IPS-11a (cell line): ENCODE results near the gene ASB15.
"Not testable (repeated sequence)": the region's sequence is repeated elsewhere in the genome, so short reads cannot be mapped to it uniquely, and the experiment has no call there.

ENCODE experiments used
- H3K4me3 ChIP-seq: one replicate; pipeline ENCODE4 v1.5.1; 2013; ENCODE audit warnings: low read depth, low read length, control low read depth

Gene ASB15

DNA sequence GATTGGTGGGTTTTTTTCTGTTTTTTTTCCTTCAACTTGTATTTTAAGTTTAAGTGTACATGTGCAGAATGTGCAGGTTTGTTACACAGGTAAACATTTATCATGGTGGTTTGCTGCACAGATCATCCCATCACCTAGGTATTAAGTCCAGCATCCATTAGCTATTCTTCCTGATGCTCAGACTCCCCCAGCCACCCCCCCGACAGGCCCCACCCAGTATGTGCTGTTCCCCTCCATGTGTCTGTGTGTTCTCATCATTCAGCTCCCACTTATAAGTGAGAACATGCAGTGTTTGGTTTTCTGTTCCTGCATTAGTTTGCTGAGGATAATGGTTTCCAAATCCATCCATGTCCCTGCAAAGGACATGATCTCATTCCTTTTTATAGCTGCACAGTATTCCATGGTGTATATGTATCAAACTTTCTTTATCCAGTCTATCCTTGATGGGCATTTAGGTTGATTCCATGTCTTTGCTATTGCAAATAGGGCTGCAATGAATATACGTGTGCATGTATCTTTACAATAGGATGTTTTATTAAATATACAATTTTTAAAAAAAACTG, 32.5 kb downstream of the ASB15 start:
- H3K4me3 ChIP-seq = not testable (repeated sequence)

DNA sequence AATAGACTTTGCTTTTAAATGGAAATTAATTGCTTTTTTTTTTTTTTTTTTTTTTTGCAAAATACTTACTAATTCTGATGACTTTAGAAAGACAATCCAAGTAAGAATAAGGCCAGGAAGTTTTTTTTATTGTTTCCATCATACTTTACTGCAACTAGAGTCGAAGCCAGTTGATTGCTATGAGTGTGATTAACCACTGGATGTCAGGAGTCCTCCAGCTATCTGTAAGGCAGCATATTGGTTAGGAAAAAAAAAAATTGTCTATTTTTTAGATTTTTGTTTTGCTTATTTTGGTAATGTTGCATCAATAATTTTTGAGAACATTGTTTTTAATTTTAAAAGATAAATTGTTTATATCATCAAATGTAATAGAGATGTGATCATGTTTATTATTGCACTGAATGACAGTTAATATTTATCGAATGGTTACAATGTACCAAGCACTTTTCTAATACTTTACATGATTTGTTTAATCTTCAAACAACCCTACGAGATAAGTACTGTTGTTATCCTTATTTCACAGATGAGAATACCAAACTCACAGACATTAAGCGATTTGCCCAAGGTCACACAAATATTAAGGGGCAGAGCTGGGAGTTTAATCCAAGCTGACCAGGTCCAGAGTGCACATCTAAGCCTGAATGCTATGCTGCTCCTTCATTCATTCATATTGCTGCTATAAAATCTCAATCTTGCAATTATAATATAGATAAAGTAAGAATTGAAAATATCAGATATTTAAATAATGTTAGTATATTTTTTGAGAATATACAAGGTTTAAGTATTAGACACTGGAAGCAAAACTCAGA, 34.1 kb downstream of the ASB15 start:
- no peak overlapping the region for H3K4me3 ChIP-seq

DNA sequence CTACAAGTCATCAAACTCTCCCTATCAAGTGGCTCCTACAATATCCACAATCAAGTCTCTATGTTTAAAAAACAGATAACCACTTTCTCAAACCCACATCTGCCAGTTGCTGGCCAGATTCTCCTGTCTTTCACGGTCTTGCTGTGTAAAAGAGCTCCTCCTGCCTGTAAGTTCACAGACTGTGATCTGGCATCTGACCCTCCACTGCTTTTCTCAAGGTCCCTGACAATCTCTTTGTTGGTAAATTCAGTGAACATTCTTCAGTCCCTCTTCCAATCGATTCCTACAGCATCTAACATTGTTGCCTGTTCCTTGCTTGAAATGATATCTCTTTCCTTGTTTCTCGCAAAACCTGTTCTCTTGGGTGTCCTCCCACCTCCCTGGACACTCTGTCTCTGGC, 35.6 kb downstream of the ASB15 start:
- no peak overlapping the region for H3K4me3 ChIP-seq

DNA sequence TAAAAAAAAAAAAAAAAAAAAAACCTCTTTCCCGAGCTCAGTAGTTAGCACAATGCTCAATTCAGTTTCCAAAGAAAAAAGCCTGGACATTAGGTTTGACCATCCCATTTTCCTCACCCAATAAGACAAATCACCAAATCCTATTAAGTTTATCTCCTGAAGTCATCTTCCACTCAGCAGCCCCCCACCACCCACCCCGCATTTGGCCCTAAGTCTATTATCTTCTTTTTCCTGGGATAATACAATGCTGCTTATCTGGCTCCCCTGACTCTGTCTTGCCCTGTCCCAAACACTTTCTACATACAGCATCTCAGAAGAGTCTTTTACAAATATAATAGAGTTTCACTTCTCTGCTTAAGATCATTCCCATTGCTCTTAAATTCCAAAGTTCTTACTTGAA, 36.3 kb downstream of the ASB15 start:
- H3K4me3 ChIP-seq = no peak overlapping the region

DNA sequence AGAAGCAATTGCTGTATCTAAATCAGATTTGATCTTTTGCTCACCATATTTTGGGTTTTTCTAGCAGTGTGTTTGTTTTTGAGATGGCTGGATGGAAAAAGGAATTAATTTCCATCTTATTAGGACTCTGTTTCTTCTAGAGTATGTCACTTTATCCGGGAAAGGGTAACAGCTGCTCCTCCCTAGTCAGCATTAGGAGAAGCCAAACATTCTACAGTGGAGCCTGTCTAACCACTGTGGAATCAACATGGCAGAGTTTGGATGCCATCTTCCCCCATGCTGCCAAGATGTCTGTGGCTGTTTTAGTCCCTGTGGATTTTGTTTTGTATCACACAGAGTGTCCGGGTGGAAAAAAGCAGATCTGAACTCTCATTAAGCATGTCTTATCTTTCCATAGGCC, 38.0 kb downstream of the ASB15 start:
- H3K4me3 ChIP-seq = no peak overlapping the region

DNA sequence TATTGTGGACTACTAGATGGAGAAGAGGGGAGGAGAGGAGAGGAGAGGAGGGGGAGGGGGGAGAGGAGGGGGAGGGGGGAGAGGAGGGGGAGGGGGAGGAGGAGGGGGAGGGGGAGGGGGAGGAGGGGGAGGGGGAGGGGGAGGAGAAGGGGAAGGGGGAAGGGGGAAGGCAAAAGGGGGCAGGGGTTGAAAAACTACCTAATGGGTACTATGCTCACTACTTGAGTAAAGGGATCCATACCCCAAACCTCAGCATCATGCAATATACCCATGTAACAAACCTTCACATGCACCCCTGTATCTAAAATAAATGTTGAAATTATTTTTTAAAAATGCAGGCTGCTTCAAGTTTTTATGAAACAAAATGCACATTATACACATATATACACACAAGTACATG, 39.0 kb downstream of the ASB15 start:
- H3K4me3 ChIP-seq = no peak overlapping the region

DNA sequence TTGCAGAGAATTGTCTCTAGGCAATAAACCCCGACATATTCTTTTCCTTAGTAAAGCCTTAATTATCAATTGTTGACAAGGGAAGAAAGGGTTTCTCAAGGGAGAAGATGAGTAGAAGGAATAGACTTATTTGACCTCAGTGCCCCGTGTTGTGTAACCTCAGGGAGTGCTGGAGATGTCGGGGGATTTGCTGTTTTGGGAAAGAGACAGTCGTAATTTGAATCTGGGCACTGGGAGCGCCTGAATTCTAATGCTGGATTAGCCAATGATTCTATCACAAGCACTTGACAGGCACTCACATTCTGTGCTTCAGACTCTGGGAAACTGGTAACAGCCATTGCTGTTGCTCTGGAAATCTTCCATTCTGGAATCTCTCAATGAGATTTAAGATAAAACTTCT, 40.3 kb downstream of the ASB15 start:
- H3K4me3 ChIP-seq = no peak overlapping the region

DNA sequence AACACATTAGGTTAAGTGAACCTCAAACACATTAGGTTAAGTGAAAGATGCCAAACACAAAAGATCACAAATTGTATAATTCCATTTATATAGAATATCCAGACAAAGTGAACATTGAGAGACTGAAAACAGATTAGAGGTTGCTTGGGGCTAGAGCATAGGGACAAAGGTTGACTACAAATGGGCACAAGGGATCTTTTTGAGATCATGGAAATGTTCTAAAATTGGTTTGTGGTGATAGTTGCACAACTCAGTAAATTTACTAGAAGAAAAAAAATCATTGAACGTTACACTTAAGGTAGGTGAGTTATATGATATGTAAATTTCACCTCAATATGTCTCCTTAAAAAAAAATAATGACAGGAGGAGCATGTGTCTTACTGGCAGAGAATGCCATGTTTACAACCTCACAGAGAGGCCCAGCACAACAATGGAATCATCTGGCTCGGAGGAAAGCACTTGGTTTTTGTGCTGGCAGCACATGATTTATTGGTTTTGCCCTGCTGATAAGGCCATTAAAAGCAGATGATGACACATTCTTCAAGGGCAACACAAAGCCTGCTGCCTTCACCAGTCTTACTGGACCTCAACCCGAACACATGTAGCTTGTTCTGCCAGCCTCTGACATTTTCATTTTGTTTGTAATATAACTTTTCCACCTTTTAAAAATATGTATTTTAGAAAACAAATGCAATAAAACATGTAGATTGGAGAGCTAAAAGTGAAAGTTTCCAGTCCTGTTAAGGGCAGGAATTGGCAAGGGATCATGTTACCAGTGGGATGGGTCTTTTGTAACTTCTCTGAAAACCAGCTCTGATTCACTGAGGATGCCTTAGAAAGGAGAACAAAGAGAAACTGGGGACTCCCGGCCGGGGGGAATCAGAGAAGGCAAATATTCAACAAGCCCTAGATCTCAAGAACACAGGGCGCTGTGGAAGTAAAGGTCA, 42.1 kb downstream of the ASB15 start:
- H3K4me3 ChIP-seq = no peak overlapping the region

DNA sequence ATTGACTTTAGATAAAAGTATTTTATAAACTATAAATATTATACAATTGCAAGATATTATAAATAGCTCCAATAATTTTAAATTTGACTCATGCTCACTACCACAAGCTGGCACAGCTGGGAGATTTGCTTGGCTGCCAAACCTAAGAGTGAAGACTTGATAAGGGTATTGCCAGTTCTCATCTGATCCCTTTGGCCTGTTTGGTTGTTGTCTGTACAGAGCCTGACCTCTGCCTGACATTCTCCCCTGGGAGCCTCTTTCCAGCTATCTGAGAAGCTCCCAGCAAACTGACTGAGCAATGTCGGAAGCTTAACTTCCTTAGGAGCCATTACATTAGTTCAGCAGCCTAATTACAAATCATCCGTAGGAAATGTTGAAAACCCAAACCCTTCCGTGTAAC, 43.9 kb downstream of the ASB15 start:
- H3K4me3 ChIP-seq = no peak overlapping the region

DNA sequence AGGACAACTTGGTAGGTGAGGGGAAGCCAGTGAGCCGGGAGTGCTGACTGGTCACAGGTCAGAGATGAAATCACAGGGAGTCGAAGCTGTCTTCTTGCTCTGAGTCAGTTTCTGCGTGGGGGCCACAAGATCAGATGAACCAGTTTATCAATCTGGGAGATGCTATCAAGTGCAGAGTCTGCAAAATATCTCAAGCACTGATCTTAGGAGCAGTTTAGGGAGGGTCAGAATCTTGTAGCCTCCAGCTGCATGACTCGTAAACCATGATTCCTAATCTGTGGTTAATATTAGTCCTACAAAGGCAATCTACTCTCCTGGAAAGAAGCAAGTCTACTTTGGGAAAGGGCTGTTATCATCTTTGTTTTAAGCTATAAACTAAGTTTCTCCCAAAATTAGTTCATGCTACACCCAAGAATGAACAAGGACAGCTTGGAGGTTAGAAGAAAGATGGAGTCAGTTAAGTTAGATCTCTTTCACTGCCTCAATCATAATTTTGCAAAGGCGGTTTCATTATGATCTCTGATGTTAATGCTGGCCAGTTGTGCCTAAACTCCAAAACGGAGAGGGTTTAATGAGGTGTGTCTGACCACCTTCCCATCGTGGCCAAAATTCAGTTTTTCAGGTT, 45.6 kb downstream of the ASB15 start:
- H3K4me3 ChIP-seq = no peak overlapping the region

DNA sequence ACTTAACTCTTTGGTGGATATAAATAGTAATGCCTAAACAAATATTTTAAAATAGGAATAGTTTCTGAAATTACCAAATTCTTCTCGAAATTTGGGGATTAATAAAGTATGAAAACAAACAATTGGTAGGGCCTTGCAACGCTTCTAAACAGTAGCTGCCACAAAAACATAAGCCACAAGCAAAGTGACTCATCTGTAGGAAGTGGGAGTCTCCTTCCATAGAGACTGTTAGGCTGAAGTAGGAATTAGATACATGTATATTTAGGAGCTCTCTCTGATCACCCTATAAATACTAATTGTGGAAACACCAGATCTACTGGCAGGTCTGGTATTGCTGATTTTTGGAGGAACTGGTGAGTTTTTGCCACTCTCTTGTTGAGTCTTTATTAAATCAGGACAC, 48.3 kb downstream of the ASB15 start:
- H3K4me3 ChIP-seq = no peak overlapping the region

DNA sequence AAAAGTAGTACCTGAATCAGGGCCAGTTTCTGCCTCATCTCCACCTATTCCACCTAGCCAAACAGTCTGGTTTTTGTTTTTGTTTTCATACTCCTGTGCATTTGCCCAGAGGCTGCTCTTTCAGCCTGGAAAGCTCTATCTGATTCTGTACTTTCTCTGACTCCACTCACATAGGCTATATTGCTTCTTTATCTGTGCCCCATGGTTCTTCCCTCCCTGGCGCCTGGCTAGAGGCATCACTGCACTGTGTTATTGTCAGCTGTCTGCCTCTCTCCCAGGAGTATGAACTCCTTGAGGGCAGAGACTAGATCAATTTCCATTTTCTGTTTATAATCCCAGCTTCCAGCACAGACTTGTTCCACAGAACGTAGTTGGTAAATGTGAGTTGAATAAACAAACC, 49.0 kb downstream of the ASB15 start:
- H3K4me3 ChIP-seq = no peak overlapping the region

DNA sequence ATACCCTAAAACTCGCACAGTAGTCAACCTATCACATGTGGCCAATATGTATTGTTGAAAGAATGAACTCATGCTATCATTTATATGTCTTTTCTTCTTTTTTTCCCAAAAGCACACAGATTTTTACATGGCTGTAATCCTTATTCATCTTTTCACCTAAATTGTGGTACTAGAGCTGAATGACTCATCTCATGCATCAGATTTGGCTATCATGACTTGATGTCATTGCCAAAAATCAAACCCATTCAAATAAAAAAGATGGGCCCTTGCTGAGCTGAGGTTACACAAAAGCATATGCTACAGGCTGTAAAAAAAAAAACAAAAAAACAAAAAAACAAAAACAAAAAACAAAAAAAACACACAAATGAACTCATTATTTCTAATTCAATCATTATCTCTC, 50.8 kb downstream of the ASB15 start:
- no peak overlapping the region for H3K4me3 ChIP-seq

DNA sequence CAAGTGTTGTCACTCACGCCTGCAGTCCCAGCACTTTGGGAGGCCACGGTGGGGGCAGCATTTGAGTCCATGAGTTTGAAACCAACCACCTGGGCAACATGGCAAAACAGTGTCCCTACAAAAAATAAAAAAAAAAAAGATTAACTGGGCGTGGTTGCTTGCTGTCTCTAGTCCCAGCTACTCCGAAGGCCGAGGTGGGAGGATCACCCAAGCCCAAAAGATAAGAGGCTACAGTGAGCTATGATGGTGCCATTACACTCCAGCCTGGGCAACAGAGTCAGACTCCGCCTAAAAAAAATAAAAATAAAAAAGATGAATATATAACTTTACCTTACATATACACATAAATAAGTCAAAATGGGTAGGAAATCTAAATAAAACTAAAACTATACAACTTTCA, 51.5 kb downstream of the ASB15 start:
- no peak overlapping the region for H3K4me3 ChIP-seq

DNA sequence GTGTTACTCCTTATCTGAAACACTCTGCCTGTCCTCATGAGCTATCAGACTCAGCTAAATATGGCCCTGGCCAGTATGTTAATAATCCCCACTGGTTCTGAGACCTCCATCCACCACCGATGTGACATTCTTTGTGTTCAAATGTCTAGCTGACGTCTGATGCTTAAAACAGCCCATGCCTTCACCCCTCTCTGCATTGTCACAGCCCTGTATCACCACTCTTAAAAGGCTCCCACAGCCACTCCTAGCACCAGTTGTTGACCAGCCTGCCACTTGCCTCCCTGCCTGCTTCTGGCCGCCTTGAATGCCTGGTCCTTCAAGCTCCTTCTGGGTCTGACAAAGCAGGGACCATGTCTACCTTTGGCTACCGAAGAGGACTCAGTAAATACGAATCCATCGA, 54.0 kb downstream of the ASB15 start, which contains the start of gene LMOD2:
Gene LMOD2 (plus strand): TSS at position 253 of the 400 bp plus-strand sequence. CDS start 98 bp downstream, at position 351.
- H3K4me3 ChIP-seq = no peak within 1 kb of the TSS

DNA sequence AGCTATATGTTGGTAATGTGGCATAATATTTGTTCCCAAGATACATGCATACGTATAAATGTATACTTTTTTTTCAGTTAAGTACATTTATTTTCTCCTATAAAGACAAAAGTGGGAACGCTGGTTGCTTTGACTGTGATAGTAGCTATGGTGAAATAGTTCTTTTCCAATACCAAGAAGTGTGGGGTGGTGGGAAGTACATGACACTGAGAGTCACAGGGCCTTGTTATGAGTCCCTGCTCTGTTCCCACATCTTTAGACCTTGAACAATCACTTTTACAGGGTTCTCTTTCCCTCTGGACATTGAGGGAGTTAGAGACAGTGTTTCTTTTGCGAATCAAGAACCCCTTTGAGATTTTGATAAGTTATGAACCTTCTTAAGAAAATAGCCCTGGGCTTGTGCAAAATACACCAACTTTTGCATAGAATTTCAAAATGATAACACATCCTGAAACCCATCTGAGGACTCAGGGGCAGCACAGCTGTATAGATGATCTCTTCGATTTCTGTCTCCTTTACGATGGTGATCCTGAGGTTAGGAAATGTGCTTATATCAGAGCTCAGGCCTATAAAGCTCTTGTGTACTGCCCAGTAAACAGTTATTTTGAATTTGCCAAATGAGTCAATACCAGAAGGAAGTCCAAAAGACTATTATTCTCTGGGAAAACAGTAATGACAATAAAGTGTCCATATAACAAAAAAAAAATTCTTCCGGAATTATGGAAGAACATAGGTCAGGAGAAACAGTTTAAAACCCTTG, 55.1 kb downstream of the ASB15 start:
- no peak overlapping the region for H3K4me3 ChIP-seq

DNA sequence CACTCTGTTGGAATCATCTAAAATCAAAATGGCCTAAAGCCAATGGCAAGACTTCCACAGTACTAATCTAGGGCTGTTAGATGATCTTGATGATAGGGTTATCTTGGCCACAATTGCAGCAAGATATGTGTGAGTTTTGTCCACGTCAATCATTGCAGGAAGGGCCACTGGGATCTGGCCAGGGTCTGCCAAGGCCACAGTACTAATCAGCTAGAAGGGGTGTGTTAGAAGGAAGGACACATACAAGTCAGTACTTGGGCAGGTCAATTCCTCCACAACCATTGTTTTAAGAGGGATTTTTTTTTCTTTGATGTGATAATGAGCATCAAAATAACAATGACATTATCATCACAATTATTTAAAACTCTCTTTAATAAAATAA, 55.7 kb downstream of the ASB15 start:
- H3K4me3 ChIP-seq = no peak overlapping the region

DNA sequence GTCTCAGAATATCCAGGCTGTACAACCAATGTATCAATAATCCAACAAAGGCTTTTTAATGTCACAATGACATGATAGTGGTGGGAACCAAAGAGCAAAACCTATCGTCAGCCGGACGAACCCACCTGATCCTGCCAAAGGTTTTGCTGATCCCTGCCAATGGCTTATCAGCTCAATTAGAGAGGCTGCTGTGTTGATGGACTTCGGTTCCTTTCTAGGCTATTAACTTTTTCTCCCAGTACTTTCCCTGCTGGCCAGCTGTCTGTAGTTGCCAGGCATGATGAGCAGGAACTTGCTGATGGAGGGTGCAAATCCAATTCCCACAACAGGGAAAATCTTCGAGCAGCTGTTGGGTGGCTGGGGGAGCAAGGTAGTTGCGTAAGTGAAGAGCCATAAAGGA, 56.4 kb downstream of the ASB15 start:
- H3K4me3 ChIP-seq = no peak overlapping the region

DNA sequence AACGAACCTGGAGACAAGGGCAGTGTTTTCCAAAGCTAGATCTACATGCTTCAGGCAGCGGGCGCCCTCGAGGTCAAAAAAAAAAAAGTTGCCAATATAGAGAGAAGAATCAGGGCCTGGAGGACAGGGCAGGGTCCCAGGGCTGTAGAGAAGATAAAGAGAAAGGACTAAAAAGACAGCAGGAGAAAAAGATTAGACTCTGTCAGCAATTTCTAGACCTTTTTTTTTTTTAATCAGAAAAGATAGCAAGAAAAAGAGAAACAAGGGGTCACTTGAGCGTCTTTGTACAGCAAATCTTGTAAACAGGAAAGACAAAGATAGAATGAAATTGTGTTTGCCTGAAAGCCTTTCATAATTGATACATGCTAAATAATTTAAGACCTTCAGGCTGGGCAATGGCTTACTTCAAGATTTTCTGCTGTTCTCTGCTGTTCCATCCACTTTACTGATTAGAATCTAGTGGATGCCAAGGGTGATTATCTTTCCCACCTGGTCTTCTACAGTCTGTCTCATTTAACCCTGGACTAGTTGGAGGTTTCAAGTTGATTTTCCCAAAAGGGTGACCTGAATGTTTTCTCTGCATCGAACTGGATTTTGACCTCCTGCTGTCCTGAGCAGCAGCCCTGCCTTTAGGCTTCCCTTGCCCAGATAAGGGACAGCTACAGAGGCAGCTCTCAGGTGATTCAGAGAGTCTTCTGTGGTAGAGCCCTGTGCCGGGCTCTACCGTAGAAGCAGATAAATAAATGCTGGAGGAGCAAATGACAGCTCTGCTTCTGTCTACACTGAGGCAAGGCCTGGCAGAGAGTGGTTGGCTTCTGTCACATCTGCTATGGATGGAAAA, 59.1 kb downstream of the ASB15 start:
- no peak overlapping the region for H3K4me3 ChIP-seq

DNA sequence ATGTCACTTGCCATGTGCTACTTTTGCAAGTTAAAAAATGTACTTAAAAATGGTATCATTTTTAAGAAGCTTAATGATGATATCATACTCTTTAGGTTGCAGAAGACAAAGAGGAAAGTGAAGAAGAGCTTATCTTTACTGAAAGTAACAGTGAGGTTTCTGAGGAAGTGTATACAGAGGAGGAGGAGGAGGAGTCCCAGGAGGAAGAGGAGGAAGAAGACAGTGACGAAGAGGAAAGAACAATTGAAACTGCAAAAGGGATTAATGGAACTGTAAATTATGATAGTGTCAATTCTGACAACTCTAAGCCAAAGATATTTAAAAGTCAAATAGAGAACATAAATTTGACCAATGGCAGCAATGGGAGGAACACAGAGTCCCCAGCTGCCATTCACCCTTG, 60.1 kb downstream of the ASB15 start:
- H3K4me3 ChIP-seq = no peak overlapping the region
